ENCODE data around the gene CNN2. TPM values are rescaled to one million over a fixed set of nuclear protein-coding genes. Genes with fewer than 3 reads are reported as not detected.
A peak's percentile ranks its signal among the peaks of the same experiment; 100 is the strongest.

The CNN2 gene
- total RNA-seq, 4 donors from 2014 or later, result 39.6 to 75.4 (median 60.8) TPM

DNA sequence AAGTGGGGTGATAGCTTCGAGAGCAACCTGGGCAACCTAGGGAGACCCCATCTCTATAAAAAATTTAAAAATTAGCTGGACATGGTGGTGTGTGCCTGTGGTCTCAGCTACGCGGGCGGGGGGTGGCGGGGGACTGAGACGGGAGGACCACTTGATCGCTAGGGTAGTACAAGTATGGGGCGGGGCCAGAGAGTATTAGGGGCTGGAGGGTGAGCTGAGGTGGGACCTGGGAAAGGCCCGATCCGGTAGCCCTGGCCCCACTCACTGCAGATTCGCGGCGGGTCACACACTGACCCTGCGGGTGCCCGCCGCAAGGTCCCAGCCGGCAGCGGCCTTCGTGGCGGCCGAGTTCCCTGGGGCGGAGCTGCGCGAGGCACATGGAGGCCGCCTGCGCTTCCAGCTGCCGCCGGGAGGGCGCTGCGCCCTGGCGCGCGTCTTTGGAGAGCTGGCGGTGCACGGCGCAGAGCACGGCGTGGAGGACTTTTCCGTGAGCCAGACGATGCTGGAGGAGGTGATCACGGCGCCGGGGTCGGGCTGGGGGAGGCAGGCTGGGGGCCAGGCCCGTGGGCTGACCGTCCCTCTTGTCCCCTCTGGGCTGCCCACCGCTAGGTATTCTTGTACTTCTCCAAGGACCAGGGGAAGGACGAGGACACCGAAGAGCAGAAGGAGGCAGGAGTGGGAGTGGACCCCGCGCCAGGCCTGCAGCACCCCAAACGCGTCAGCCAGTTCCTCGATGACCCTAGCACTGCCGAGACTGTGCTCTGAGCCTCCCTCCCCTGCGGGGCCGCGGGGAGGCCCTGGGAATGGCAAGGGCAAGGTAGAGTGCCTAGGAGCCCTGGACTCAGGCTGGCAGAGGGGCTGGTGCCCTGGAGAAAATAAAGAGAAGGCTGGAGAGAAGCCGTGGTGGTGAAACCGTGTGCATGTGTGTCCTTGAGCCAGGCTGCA is 38.5 kb downstream of the CNN2 start:
- TF ChIP-seq CTCF (IDR thresholded peaks at IDR 0.05), result peak in 1 of 3 donors; percentile 11
- ATAC-seq (ENCODE audit: low FRiP score), result no peak
- no peak for DNase-seq (ENCODE audit: low spot score)

- ATAC-seq (ENCODE audit: low FRiP score) (no peak), DNase-seq (ENCODE audit: low spot score) (no peak)
- no peak for TF ChIP-seq CTCF (IDR thresholded peaks at IDR 0.05)
Measured at GRCh38 chr19:1065606-1066109, 39.2 kb downstream of the CNN2 start.

GRCh38 chr19:1066251-1066747 is 39.9 kb downstream of the CNN2 start:
- TF ChIP-seq CTCF (IDR thresholded peaks at IDR 0.05), result no peak
- ATAC-seq (ENCODE audit: low FRiP score) (no peak), DNase-seq (ENCODE audit: low spot score) (no peak)

DNA sequence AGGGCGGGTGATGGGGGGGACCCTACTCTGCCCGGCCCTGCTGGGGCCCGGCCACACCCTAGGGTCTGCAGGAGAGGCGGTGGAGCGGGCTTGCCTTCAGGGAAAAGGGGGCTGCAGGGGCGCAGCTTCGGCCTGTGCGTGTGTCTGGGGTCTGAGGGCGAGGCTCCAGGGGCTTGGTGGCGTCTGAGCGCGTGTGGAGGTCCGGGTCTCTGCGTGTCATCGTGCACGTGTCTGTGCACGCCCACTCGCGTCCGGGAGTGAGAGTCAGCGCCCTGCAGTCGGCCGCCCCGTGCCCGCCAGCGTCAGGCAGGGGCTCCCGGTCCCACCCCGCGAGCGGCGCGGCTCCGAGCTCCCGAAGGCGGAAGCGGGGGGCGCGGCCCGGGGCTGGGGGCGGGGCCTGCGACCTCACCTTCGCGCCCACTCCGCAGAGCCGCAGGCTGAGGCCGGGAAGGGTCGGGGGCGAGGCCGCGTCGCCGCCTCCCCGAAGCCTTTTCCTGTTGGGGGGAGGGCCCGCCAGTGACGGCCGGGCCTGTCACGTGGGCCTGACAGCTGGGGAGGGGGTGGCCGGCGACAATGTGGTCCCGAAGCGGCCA is 40.4 kb downstream of the CNN2 start, which contains the start of gene ARHGAP45:
Gene ARHGAP45 (plus strand): TSS at position 420 of the 593 bp plus-strand sequence. CDS start 239 bp downstream, outside the sequence.
- ATAC-seq (ENCODE audit: low FRiP score) (no peak), DNase-seq (ENCODE audit: low spot score) (no peak)
- TF ChIP-seq CTCF (IDR thresholded peaks at IDR 0.05), result no peak

- ATAC-seq (ENCODE audit: low FRiP score) (peak; percentile 6), DNase-seq (ENCODE audit: low spot score) (no peak)
- TF ChIP-seq CTCF (IDR thresholded peaks at IDR 0.05), result no peak
Measured at GRCh38 chr19:1067341-1067957, 41.0 kb downstream of the CNN2 start.

- no peak for TF ChIP-seq CTCF (IDR thresholded peaks at IDR 0.05)
- DNase-seq (ENCODE audit: low spot score) (no peak), ATAC-seq (ENCODE audit: low FRiP score) (no peak)
Measured at GRCh38 chr19:1068009-1069001, 41.9 kb downstream of the CNN2 start.

Data from omental fat pad (tissue), 4 donors.